GM10847 (cell line): ENCODE data around the gene KIAA1328.

Source experiments
- POLR2A ChIP-seq: IDR thresholded peaks from 2 replicates; pipeline ENCODE4 v1.6.1; 2011; ENCODE audit not compliant: insufficient read length; ENCODE audit errors: extremely low read depth

Gene KIAA1328

GRCh38 chr18:37180086-37180485 is 351.2 kb downstream of the KIAA1328 start:
- TF ChIP-seq POLR2A = no peak

- no peak for TF ChIP-seq POLR2A
Observed at GRCh38 chr18:37182340-37183135, 353.6 kb downstream of the KIAA1328 start.

DNA sequence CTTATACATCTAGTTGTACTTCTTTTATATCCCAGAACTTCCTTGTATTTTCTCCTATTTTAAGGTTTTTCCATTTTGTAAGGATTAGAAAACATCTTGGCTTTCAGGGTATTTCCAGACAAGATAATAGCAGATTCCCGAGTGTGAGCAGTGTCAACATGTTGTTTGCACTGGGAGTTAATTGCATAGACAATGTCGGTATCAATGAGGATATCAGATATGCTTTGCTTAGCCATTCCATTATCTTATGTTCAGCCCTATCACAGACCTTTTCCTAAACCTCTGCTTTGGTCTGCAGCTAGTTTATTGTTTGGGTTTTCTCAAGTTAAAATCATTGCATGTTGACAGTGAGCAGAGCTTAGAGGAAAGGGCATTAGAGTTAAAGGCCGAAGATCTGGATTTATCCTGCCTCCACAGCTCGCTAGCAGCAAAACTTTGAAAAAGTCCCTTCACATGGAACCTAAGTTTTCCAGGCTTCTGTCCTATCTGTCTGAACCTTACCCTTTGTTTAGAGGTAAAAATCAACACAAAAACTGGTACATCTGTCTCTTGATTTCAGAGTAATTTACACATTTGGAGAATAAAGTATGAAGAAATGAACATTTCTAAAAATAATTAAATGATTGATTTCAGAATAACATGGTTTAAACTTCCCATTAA is 355.4 kb downstream of the KIAA1328 start:
- TF ChIP-seq POLR2A = no peak

DNA sequence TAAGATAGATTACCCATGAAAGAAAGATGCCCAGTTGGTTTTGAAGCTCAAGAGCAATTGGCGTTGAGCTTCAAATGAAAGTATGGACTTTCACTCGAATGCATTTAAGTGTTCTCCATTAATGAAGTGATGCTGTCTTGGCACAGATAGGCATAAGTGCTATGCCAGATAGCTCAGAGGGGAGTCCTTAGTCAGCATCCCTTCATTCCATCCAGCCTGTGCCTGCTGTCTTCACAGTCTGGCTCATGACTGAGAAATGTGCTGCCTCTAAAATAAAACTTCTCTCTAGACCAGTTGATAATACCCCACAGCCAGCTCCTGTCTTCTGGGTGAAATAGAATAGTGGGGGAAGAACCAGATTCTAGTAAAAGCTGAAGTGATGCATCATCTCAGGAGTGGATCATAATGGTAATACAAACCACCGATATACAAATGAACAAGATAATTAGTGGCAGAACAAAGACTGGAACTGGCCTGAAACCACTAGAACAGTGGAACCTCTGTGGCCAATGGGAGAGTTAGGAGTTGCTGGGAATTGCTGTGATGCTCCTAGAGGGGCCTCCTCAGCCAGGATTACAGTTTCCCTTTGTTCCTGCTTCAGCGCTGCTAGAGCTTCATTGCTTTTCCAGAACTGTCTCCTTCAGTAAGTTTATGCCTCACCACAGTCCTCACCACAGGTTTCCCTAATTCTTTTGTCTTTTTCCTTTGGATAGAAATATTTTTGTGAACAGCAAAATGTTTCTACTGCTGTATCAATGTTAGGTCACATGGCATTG is 359.3 kb downstream of the KIAA1328 start:
- TF ChIP-seq POLR2A = no peak

GRCh38 chr18:37199741-37200140 is 370.8 kb downstream of the KIAA1328 start:
- no peak for TF ChIP-seq POLR2A

GRCh38 chr18:37207343-37207742 is 378.4 kb downstream of the KIAA1328 start:
- TF ChIP-seq POLR2A = no peak

DNA sequence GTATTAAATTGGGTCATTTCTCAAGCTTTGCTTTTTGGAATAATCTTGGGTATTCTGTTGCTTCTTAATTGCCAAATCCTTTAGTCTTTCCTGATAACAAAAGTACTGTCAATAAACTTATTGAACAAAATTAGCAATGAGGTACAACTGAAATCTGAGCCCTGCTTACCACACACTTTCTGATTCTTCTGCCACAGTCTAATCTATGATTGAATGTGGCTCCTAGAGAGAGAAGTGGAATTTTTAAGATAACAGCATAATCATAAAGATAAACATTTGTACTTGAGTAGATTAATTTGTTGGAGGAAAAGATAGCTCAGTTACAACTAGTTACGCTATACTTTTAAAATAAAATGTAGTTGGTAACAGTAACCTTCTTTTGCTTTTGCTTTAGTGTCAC is 381.9 kb downstream of the KIAA1328 start:
- no peak for TF ChIP-seq POLR2A

GRCh38 chr18:37218022-37218590 is 389.2 kb downstream of the KIAA1328 start:
- TF ChIP-seq POLR2A = no peak

DNA sequence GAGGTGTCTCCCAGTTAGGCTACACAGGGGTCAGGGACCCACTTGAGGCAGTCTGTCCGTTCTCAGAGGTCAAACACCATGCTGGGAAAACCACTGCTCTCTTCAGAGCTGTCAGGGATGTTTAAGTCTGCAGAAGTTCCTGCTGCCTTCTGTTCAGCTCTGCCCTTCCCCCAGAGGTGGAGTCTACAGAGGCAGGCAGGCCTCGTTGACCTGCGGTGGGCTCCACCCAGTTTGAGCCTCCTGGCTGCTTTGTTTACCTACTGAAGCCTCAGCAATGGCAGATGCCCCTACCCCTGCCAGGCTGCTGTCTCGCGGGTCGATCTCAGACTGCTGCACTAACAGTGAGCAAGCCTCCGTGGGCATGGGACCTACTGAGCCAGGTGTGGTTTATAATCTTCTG is 390.3 kb downstream of the KIAA1328 start:
- TF ChIP-seq POLR2A = no peak

- TF ChIP-seq POLR2A = no peak
Observed at GRCh38 chr18:37222354-37222998, 393.5 kb downstream of the KIAA1328 start.

GRCh38 chr18:37222999-37223378 is 394.1 kb downstream of the KIAA1328 start:
- TF ChIP-seq POLR2A = no peak

DNA sequence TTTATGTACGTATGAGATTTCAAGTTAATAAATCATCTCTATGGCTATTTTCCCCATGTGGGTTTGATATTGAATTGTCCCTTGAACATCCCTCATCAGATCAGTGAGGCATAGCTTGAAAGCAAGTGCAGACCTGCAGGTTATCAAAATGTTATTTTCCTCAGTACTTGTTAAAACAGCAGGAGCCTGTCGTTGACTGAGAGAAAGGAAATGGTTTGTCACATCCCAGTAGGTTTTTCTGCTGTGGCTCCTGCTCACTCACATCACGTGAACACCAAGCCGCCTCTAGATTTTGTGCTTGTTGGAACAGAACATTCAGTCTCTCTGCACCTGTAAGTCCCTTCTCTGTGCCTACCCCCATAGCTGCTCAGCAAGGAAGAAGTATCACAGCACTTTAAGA is 396.4 kb downstream of the KIAA1328 start:
- no peak for TF ChIP-seq POLR2A

GRCh38 chr18:37230768-37231167 is 401.8 kb downstream of the KIAA1328 start:
- no peak for TF ChIP-seq POLR2A

GRCh38 chr18:37231251-37231650 is 402.3 kb downstream of the KIAA1328 start:
- TF ChIP-seq POLR2A = no peak

DNA sequence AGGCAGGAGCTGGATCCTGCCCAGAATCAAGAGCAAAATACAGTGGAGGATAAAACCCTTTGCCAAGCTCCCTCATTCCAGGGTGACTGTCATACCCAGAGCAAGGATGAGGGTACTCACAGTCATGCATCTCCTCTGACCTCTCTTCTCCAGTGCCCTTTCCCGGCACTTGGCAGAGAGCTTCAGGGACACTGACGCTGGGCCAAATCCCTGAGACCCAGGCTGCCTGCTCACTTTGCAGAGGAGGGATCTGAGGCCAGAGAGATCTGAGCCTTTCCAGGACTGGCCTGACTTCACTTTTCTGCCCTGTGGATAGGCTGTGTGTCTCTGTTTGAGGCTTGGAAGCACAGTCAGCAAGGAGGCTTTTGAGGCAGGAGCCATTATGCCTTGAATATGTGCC is 406.7 kb downstream of the KIAA1328 start:
- TF ChIP-seq POLR2A = no peak
